Endothelial cell (in vitro differentiated cells): ENCODE data around the gene SNRPA. TPM values are rescaled to one million over a fixed set of nuclear protein-coding genes. Genes with fewer than 3 reads are reported as not detected.
A peak's percentile ranks its signal among the peaks of the same experiment; 100 is the strongest.
"Not testable (repeated sequence)": the region's sequence is repeated elsewhere in the genome, so short reads cannot be mapped to it uniquely, and the experiment has no call there.

Experiments
- DNase-seq: peaks from one replicate; pipeline ENCODE4 v3.0.0; 2021; ENCODE audit warnings: low spot score
- H3K27ac Mint-ChIP-seq: one replicate; pipeline ENCODE4 v1.8.0; 2021; ENCODE audit warnings: mixed read lengths, inconsistent platforms; ENCODE audit not compliant: unreplicated experiment
- H3K27me3 Mint-ChIP-seq: one replicate; pipeline ENCODE4 v1.8.0; 2021; ENCODE audit warnings: mild to moderate bottlenecking, moderate library complexity, mixed read lengths, inconsistent platforms; ENCODE audit not compliant: unreplicated experiment
- H3K36me3 Mint-ChIP-seq: one replicate; pipeline ENCODE4 v1.8.0; 2021; ENCODE audit warnings: mild to moderate bottlenecking, low read depth, mixed read lengths, inconsistent platforms; ENCODE audit not compliant: unreplicated experiment
- H3K4me1 Mint-ChIP-seq: one replicate; pipeline ENCODE4 v1.8.0; 2021; ENCODE audit warnings: mild to moderate bottlenecking, mixed read lengths, inconsistent platforms; ENCODE audit not compliant: unreplicated experiment
- H3K4me3 Mint-ChIP-seq: one replicate; pipeline ENCODE4 v1.8.0; 2021; ENCODE audit warnings: mild to moderate bottlenecking, mixed read lengths, inconsistent platforms; ENCODE audit not compliant: unreplicated experiment
- H3K9me3 Mint-ChIP-seq: one replicate; pipeline ENCODE4 v1.8.0; 2021; ENCODE audit warnings: mixed read lengths, inconsistent platforms; ENCODE audit not compliant: unreplicated experiment
- CTCF ChIP-seq: fragments of 200-600 bp; sonication (generic); IDR thresholded peaks from one replicate; pipeline ENCODE4 v1.5.0; 2021; ENCODE audit warnings: antibody characterized with exemption; ENCODE audit not compliant: unreplicated experiment
- total RNA-seq: library from RNA; stranded (reverse); fragmentation: NEBNext Ultra II Directional; extraction: Animal tissue kit (Norgen Biotek cat#: 25700); gene quantifications from one replicate; pipeline ENCODE4 v1.2.1, GENCODE V29; 2021; ENCODE audit not compliant: unreplicated experiment

The SNRPA gene
- total RNA-seq, 1 donor from 2014 or later: 101 TPM

- H3K27ac Mint-ChIP-seq: peak overlapping the region; percentile 90
- H3K4me3 Mint-ChIP-seq: peak overlapping the region; percentile 78
- no peaks in the 10 kb centered on the region for H3K9me3 Mint-ChIP-seq
- peaks cover 12% of the 10 kb centered on the region for H3K27me3 Mint-ChIP-seq
- TF ChIP-seq CTCF: no peak
- H3K36me3 Mint-ChIP-seq: peaks cover 50% of the 10 kb centered on the region
- no peak for DNase-seq
- H3K4me1 Mint-ChIP-seq: peaks cover 62% of the 10 kb centered on the region
These were observed 7.5 kb downstream of the SNRPA start for GRCh38 chr19:40758491-40758890.

- H3K9me3 Mint-ChIP-seq: no peaks in the 10 kb centered on the region
- H3K27me3 Mint-ChIP-seq: peaks cover 15% of the 10 kb centered on the region
- no peak for DNase-seq
- no peak for TF ChIP-seq CTCF
- no peak overlapping the region for H3K4me3 Mint-ChIP-seq
- H3K36me3 Mint-ChIP-seq: peaks cover 53% of the 10 kb centered on the region
- peaks cover 66% of the 10 kb centered on the region for H3K4me1 Mint-ChIP-seq
- H3K27ac Mint-ChIP-seq: no peak overlapping the region
These were observed 8.3 kb downstream of the SNRPA start for GRCh38 chr19:40759352-40759751.

- TF ChIP-seq CTCF: no peak
- Mint-ChIP-seq H3K9me3 (no peaks in the 10 kb centered on the region), H3K27me3 (peaks cover 17% of the 10 kb centered on the region), H3K4me3 (peak overlapping the region; percentile 23), H3K27ac (peak overlapping the region; percentile 99), H3K36me3 (peaks cover 51% of the 10 kb centered on the region), H3K4me1 (peaks cover 50% of the 10 kb centered on the region)
- DNase-seq: no peak
These were observed 11.9 kb downstream of the SNRPA start for GRCh38 chr19:40762754-40763470.

- Mint-ChIP-seq H3K4me3 (no peak overlapping the region), H3K4me1 (peaks cover 44% of the 10 kb centered on the region), H3K36me3 (peaks cover 47% of the 10 kb centered on the region), H3K27ac (peak overlapping the region; percentile 59), H3K9me3 (no peaks in the 10 kb centered on the region), H3K27me3 (peaks cover 17% of the 10 kb centered on the region)
- no peak for TF ChIP-seq CTCF
- DNase-seq: no peak
These were observed 12.5 kb downstream of the SNRPA start for GRCh38 chr19:40763526-40763925.

GRCh38 chr19:40763963-40764362 lies 13.0 kb downstream of the SNRPA start:
- Mint-ChIP-seq H3K9me3 (no peaks in the 10 kb centered on the region), H3K36me3 (peaks cover 47% of the 10 kb centered on the region)

GRCh38 chr19:40766385-40766784 lies 15.4 kb downstream of the SNRPA start:
- peaks cover 30% of the 10 kb centered on the region for H3K4me1 Mint-ChIP-seq
- not testable (repeated sequence) for H3K27ac Mint-ChIP-seq, H3K9me3 Mint-ChIP-seq, DNase-seq, H3K4me3 Mint-ChIP-seq
- peaks cover 43% of the 10 kb centered on the region for H3K36me3 Mint-ChIP-seq
- H3K27me3 Mint-ChIP-seq: peaks cover 15% of the 10 kb centered on the region

More at GRCh38 chr19:40763963-40764362, 13.0 kb downstream of the SNRPA start:
- Mint-ChIP-seq H3K27ac (peak overlapping the region; percentile 19), H3K4me3 (peak overlapping the region; percentile 3), H3K27me3 (peaks cover 17% of the 10 kb centered on the region), H3K4me1 (peaks cover 43% of the 10 kb centered on the region)
- DNase-seq: no peak
- no peak for TF ChIP-seq CTCF
